ENCODE results near the gene ICE2. TPM values are rescaled to one million over a fixed set of nuclear protein-coding genes. Genes with fewer than 3 reads are reported as not detected.

ICE2 gene
- polyA plus RNA-seq, 1 of the 3 experiments (the other 2 are of a cell fraction) = 19.0 TPM

- TF ChIP-seq ZBTB33 (IDR thresholded peaks at IDR 0.05; ENCODE audit: borderline replicate concordance, low read depth) = peak; percentile 28; the same call in 1 of the 2 replicates
- TF ChIP-seq TCF12 (IDR thresholded peaks at IDR 0.05) = peak; percentile 76
- no peak for TF ChIP-seq ELF1 (IDR thresholded peaks at IDR 0.05)
- TF ChIP-seq YY1 (IDR thresholded peaks at IDR 0.05; ENCODE audit: low read depth) = no peak
- TF ChIP-seq EP300 (IDR thresholded peaks at IDR 0.05; ENCODE audit: borderline replicate concordance in 1 of 2, low read depth in 1 of 2, low read length in 1 of 2) = peak in 1 of 2 experiments; percentile 77; a peak in 2 of 4 replicates
- TF ChIP-seq, protein P1, sequence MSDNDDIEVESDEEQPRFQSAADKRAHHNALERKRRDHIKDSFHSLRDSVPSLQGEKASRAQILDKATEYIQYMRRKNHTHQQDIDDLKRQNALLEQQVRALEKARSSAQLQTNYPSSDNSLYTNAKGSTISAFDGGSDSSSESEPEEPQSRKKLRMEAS (IDR thresholded peaks at IDR 0.05; ENCODE audit: low read depth) = peak; percentile 42; the same call in 1 of the 2 replicates
- TF ChIP-seq SMC3 (IDR thresholded peaks at IDR 0.05; ENCODE audit: low read depth, low read length) = no peak
- TF ChIP-seq, protein P2, sequence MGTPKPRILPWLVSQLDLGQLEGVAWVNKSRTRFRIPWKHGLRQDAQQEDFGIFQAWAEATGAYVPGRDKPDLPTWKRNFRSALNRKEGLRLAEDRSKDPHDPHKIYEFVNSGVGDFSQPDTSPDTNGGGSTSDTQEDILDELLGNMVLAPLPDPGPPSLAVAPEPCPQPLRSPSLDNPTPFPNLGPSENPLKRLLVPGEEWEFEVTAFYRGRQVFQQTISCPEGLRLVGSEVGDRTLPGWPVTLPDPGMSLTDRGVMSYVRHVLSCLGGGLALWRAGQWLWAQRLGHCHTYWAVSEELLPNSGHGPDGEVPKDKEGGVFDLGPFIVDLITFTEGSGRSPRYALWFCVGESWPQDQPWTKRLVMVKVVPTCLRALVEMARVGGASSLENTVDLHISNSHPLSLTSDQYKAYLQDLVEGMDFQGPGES (IDR thresholded peaks at IDR 0.05; ENCODE audit: low read depth, low read length) = no peak
- no peak for TF ChIP-seq USF1 (IDR thresholded peaks at IDR 0.05; ENCODE audit: borderline replicate concordance, low read depth)
- TF ChIP-seq MEF2A (IDR thresholded peaks at IDR 0.05; ENCODE audit: borderline replicate concordance, low read depth) = peak; percentile 70
- TF ChIP-seq JUND (IDR thresholded peaks at IDR 0.05) = peak; percentile 92
- 0 out of 2 replicates have a peak, but pooled peaks have one; percentile 31 for TF ChIP-seq SIN3A (IDR thresholded peaks at IDR 0.05; ENCODE audit: borderline replicate concordance, low read depth, low read length)
- TF ChIP-seq RFX5 (IDR thresholded peaks at IDR 0.05; ENCODE audit: low read length) = no peak
- no peak for TF ChIP-seq USF2 (IDR thresholded peaks at IDR 0.05; ENCODE audit: borderline replicate concordance, low read depth, low read length)
- TF ChIP-seq, protein P3, sequence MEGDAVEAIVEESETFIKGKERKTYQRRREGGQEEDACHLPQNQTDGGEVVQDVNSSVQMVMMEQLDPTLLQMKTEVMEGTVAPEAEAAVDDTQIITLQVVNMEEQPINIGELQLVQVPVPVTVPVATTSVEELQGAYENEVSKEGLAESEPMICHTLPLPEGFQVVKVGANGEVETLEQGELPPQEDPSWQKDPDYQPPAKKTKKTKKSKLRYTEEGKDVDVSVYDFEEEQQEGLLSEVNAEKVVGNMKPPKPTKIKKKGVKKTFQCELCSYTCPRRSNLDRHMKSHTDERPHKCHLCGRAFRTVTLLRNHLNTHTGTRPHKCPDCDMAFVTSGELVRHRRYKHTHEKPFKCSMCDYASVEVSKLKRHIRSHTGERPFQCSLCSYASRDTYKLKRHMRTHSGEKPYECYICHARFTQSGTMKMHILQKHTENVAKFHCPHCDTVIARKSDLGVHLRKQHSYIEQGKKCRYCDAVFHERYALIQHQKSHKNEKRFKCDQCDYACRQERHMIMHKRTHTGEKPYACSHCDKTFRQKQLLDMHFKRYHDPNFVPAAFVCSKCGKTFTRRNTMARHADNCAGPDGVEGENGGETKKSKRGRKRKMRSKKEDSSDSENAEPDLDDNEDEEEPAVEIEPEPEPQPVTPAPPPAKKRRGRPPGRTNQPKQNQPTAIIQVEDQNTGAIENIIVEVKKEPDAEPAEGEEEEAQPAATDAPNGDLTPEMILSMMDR (IDR thresholded peaks at IDR 0.05) = no peak
Observed at GRCh38 chr15:60421544-60421943, 57.4 kb downstream of the ICE2 start (continued).
